OCI-LY1 (cell line): ENCODE measurements around the gene TSPOAP1.

Experiments used
- H2AFZ ChIP-seq: fragments of 200-600 bp; sonication (generic), shearing (Covaris generic); 2 replicates; pipeline ENCODE4 v1.6.0; 2014; ENCODE audit warnings: antibody characterized with exemption, mild to moderate bottlenecking, low read length
- H3F3A ChIP-seq: fragments of 200-600 bp; sonication (generic), shearing (Covaris generic); 2 replicates; pipeline ENCODE4 v1.6.0; 2014; ENCODE audit warnings: mild to moderate bottlenecking, antibody characterized with exemption, low read length, moderate library complexity; ENCODE audit not compliant: insufficient read depth
- H3K27ac ChIP-seq: fragments of 200-600 bp; sonication (generic); 2 replicates; pipeline ENCODE4 v1.5.1; 2014; ENCODE audit warnings: low read length, mixed run types, mild to moderate bottlenecking, low read depth; ENCODE audit not compliant: poor library complexity, severe bottlenecking
- H3K27me3 ChIP-seq: fragments of 200-600 bp; sonication (generic); 2 replicates; pipeline ENCODE4 v1.6.0; 2014; ENCODE audit warnings: antibody characterized with exemption, mild to moderate bottlenecking, low read length, moderate library complexity; ENCODE audit not compliant: insufficient read depth
- H3K36me3 ChIP-seq: fragments of 200-600 bp; sonication (generic); 2 replicates; pipeline ENCODE4 v1.6.1; 2014; ENCODE audit warnings: mild to moderate bottlenecking, antibody characterized with exemption, low read length, moderate library complexity, mixed read lengths; ENCODE audit not compliant: insufficient read depth
- H3K4me1 ChIP-seq: fragments of 200-600 bp; sonication (generic); 2 replicates; pipeline ENCODE4 v1.5.1; 2014; ENCODE audit warnings: mild to moderate bottlenecking, low read length, moderate library complexity; ENCODE audit not compliant: insufficient read depth, severe bottlenecking
- H3K4me2 ChIP-seq: fragments of 200-600 bp; sonication (generic), shearing (Covaris generic); 2 replicates; pipeline ENCODE4 v1.6.1; 2014; ENCODE audit warnings: low read length
- H3K4me3 ChIP-seq: fragments of 200-600 bp; sonication (generic); 2 replicates; pipeline ENCODE4 v1.5.1; 2014; ENCODE audit warnings: low read length, low read depth, mild to moderate bottlenecking, mixed read lengths; ENCODE audit not compliant: poor library complexity, severe bottlenecking
- H3K79me2 ChIP-seq: fragments of 200-600 bp; shearing (Covaris generic); 2 replicates; pipeline ENCODE4 v1.6.1; 2016; ENCODE audit warnings: mixed run types, low read length, mixed read lengths; ENCODE audit not compliant: insufficient read depth
- H3K9ac ChIP-seq: fragments of 200-600 bp; sonication (generic), shearing (Covaris generic); 2 replicates; pipeline ENCODE4 v1.6.1; 2014; ENCODE audit warnings: mild to moderate bottlenecking, low read length, mixed read lengths
- H3K9me2 ChIP-seq: fragments of 200-600 bp; sonication (generic), shearing (Covaris generic); 2 replicates; pipeline ENCODE4 v1.6.1; 2014; ENCODE audit warnings: low read depth, mild to moderate bottlenecking, low read length, mixed read lengths
- H3K9me3 ChIP-seq: fragments of 200-600 bp; shearing (Covaris generic); 2 replicates; pipeline ENCODE4 v1.6.1; 2014; ENCODE audit warnings: low read length, mixed read lengths
- H4K20me1 ChIP-seq: fragments of 200-600 bp; sonication (generic), shearing (Covaris generic); 2 replicates; pipeline ENCODE4 v1.6.0; 2016; ENCODE audit warnings: mild to moderate bottlenecking, low read length; ENCODE audit not compliant: insufficient read depth
- CTCF ChIP-seq: fragments of 200-600 bp; sonication (generic), shearing (Covaris generic); IDR thresholded peaks from 2 replicates; pipeline ENCODE4 v1.5.1; 2017; ENCODE audit warnings: mild to moderate bottlenecking, antibody characterized with exemption, low read length, moderate library complexity, mixed read lengths
- EZH2 ChIP-seq: fragments of 200-600 bp; sonication (generic), shearing (Covaris generic); IDR thresholded peaks from 2 replicates; pipeline ENCODE4 v1.8.0; 2017; ENCODE audit warnings: borderline replicate concordance, mixed run types, mild to moderate bottlenecking, antibody characterized with exemption, low read length, moderate library complexity, mixed read lengths

Gene TSPOAP1

GRCh38 chr17:58268774-58269556, 59.6 kb downstream of the TSPOAP1 start:
- Histone ChIP-seq H3K79me2 (no peaks in the 10 kb centered on the region), H3K27me3 (peaks cover 5% of the 10 kb centered on the region; the same call in 1 of the 2 replicates), H4K20me1 (no peaks in the 10 kb centered on the region), H3K4me3 (no peak overlapping the region), H3K4me2 (no peak overlapping the region), H3K9me2 (no peaks in the 10 kb centered on the region), H3K27ac (no peak overlapping the region), H2AFZ (no peak overlapping the region), H3K36me3 (no peaks in the 10 kb centered on the region), H3K4me1 (no peaks in the 10 kb centered on the region), H3K9ac (no peak overlapping the region), H3F3A (no peaks in the 10 kb centered on the region), H3K9me3 (no peaks in the 10 kb centered on the region)
- TF ChIP-seq EZH2 (no peak), CTCF (no peak)

- no peaks in the 10 kb centered on the region for H3K79me2 ChIP-seq
Measured at GRCh38 chr17:58268326-58268725, 60.3 kb downstream of the TSPOAP1 start.

More at GRCh38 chr17:58268326-58268725, 60.3 kb downstream of the TSPOAP1 start:
- no peak overlapping the region for H3K4me3 ChIP-seq
- H3K9me2 ChIP-seq: no peaks in the 10 kb centered on the region
- peaks cover 5% of the 10 kb centered on the region; the same call in 1 of the 2 replicates for H3K27me3 ChIP-seq
- no peak overlapping the region for H3K9ac ChIP-seq
- H3K9me3 ChIP-seq: no peaks in the 10 kb centered on the region
- no peaks in the 10 kb centered on the region for H3K36me3 ChIP-seq
- H3K27ac ChIP-seq: no peak overlapping the region
- TF ChIP-seq EZH2 (no peak), CTCF (no peak)
- H2AFZ ChIP-seq: no peak overlapping the region
- H4K20me1 ChIP-seq: no peaks in the 10 kb centered on the region
- no peaks in the 10 kb centered on the region for H3K4me1 ChIP-seq
- no peak overlapping the region for H3K4me2 ChIP-seq
- H3F3A ChIP-seq: no peaks in the 10 kb centered on the region
